Neutrophil (primary cell): Measurements from ENCODE around the gene FAIM.
"Not testable (repeated sequence)": the region's sequence is repeated elsewhere in the genome, so short reads cannot be mapped to it uniquely, and the experiment has no call there.

Source experiments
- H3K27ac ChIP-seq: fragments of 200-600 bp; sonication (generic); 2 replicates; pipeline ENCODE4 v1.5.1; 2016; ENCODE audit warnings: mild to moderate bottlenecking, moderate library complexity
- H3K27me3 ChIP-seq: fragments of 200-600 bp; sonication (generic); 2 replicates; pipeline ENCODE4 v1.6.0; 2016; ENCODE audit warnings: mild to moderate bottlenecking
- H3K36me3 ChIP-seq: fragments of 200-600 bp; sonication (generic); 2 replicates; pipeline ENCODE4 v1.5.1; 2017
- H3K4me1 ChIP-seq, 2 experiments: fragments of 200-600 bp in 1 of 2; sonication (generic) in 1 of 2; 1 replicate in 1 of 2; 2 replicates in 1 of 2; pipeline versions ENCODE4 v1.5.1 to v1.6.1; 2013 to 2016; ENCODE audit warnings: low read depth in 1 of 2, low read length in 1 of 2, mild to moderate bottlenecking in 1 of 2, moderate library complexity in 1 of 2; ENCODE audit not compliant: control insufficient read depth in 1 of 2, insufficient read depth in 1 of 2
- H3K4me3 ChIP-seq, 2 experiments: fragments of 200-600 bp in 1 of 2; sonication (generic) in 1 of 2; 1 replicate in 1 of 2; 2 replicates in 1 of 2; pipeline ENCODE4 v1.5.1; 2013 to 2016; ENCODE audit warnings: low read depth in 1 of 2, low read length in 1 of 2, mild to moderate bottlenecking in 1 of 2, moderate library complexity in 1 of 2
- H3K9me3 ChIP-seq: fragments of 200-600 bp; sonication (generic); 2 replicates; pipeline ENCODE4 v1.5.1; 2016
- CTCF ChIP-seq: fragments of 200-600 bp; sonication (generic); IDR thresholded peaks from 2 replicates; pipeline ENCODE4 v1.5.1; 2016; ENCODE audit warnings: antibody characterized with exemption

The FAIM gene

GRCh38 chr3:138675393-138675792 lies 66.8 kb downstream of the FAIM start:
- Histone ChIP-seq H3K27me3 (no peaks in the 10 kb centered on the region), H3K4me1 (no peaks in the 10 kb centered on the region), H3K27ac (no peak overlapping the region), H3K36me3 (peaks cover 31% of the 10 kb centered on the region), H3K9me3 (no peaks in the 10 kb centered on the region), H3K4me3 (no peak overlapping the region)
- no peak for TF ChIP-seq CTCF

- Histone ChIP-seq H3K36me3 (peaks cover 56% of the 10 kb centered on the region), H3K4me1 (no peaks in the 10 kb centered on the region), H3K27ac (no peak overlapping the region)
These were observed 69.5 kb downstream of the FAIM start for GRCh38 chr3:138678086-138678485.

GRCh38 chr3:138678874-138679392 lies 70.4 kb downstream of the FAIM start:
- H3K4me3 ChIP-seq, result no peak overlapping the region
- no peaks in the 10 kb centered on the region for H3K27me3 ChIP-seq
- no peak for TF ChIP-seq CTCF
- H3K27ac ChIP-seq, result no peak overlapping the region
- H3K4me1 ChIP-seq, result no peaks in the 10 kb centered on the region
- no peaks in the 10 kb centered on the region for H3K9me3 ChIP-seq
- peaks cover 59% of the 10 kb centered on the region for H3K36me3 ChIP-seq

More at GRCh38 chr3:138678086-138678485, 69.5 kb downstream of the FAIM start:
- H3K4me3 ChIP-seq, result no peak overlapping the region
- no peaks in the 10 kb centered on the region for H3K27me3 ChIP-seq
- no peak for TF ChIP-seq CTCF
- no peaks in the 10 kb centered on the region for H3K9me3 ChIP-seq

- H3K9me3 ChIP-seq, H3K27me3 ChIP-seq, H3K4me1 ChIP-seq, H3K4me3 ChIP-seq, H3K27ac ChIP-seq: not testable (repeated sequence)
- peaks cover 67% of the 10 kb centered on the region for H3K36me3 ChIP-seq
These were observed 72.4 kb downstream of the FAIM start for GRCh38 chr3:138680974-138681373.

GRCh38 chr3:138681463-138682220 lies 73.1 kb downstream of the FAIM start:
- H3K36me3 ChIP-seq, result peaks cover 73% of the 10 kb centered on the region
- no peak for TF ChIP-seq CTCF
- H3K9me3 ChIP-seq, result no peaks in the 10 kb centered on the region
- H3K4me3 ChIP-seq, result no peak overlapping the region
- no peaks in the 10 kb centered on the region for H3K27me3 ChIP-seq
- no peaks in the 10 kb centered on the region for H3K4me1 ChIP-seq
- no peak overlapping the region for H3K27ac ChIP-seq

- H3K9me3 ChIP-seq, result no peaks in the 10 kb centered on the region
- no peaks in the 10 kb centered on the region for H3K27me3 ChIP-seq
- no peak for TF ChIP-seq CTCF
- no peaks in the 10 kb centered on the region for H3K4me1 ChIP-seq
- no peak overlapping the region for H3K27ac ChIP-seq
- peaks cover 77% of the 10 kb centered on the region for H3K36me3 ChIP-seq
- H3K4me3 ChIP-seq, result no peak overlapping the region
These were observed 74.1 kb downstream of the FAIM start for GRCh38 chr3:138682648-138683047.
